Ishikawa (cell line): Measurements from ENCODE around the gene VEPH1.

ENCODE experiments used
- CREB1 ChIP-seq: IDR thresholded peaks from 2 replicates; pipeline ENCODE4 v1.6.1; 2012; ENCODE audit warnings: low read depth
- EGR1 ChIP-seq: IDR thresholded peaks from 2 replicates; pipeline ENCODE4 v1.6.1; 2012
- EP300 ChIP-seq: IDR thresholded peaks from 2 replicates; pipeline ENCODE4 v1.6.1; 2012; ENCODE audit warnings: borderline replicate concordance
- RAD21 ChIP-seq: IDR thresholded peaks from 2 replicates; pipeline ENCODE4 v1.6.1; 2012; ENCODE audit warnings: low read depth
- TEAD4 ChIP-seq: IDR thresholded peaks from 2 replicates; pipeline ENCODE4 v1.6.1; 2012

DNA sequence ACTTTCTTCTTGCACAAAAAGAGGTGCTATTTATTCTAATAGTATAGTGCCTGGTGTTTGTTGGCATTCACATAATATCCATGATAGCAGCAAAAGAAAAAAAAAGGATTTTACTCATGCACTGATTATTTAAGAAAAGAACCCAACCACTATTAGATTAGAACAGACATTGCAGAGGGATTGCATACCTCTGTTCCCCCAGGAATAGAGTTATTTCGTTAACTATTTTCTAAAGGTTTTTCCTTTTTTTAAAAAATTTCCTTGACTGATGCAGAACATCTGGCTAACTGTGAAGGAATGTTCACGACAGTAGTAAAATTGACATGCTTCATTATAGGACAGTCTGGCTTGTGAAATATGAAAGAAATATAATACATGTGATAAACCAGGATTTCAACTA, 203.1 kb downstream of the VEPH1 start:
- TF ChIP-seq EGR1, result no peak
- no peak for TF ChIP-seq EP300
- no peak for TF ChIP-seq RAD21
- no peak for TF ChIP-seq TEAD4
- no peak for TF ChIP-seq CREB1
